Ammon's horn (tissue), 1 donor: ENCODE results near the gene PDPR.
"Not testable (repeated sequence)": the region's sequence is repeated elsewhere in the genome, so short reads cannot be mapped to it uniquely, and the experiment has no call there.

Source experiments
- DNase-seq: peaks from one replicate; pipeline ENCODE4 v3.0.0-alpha.2; 2016; ENCODE audit warnings: low spot score

The PDPR gene

DNA sequence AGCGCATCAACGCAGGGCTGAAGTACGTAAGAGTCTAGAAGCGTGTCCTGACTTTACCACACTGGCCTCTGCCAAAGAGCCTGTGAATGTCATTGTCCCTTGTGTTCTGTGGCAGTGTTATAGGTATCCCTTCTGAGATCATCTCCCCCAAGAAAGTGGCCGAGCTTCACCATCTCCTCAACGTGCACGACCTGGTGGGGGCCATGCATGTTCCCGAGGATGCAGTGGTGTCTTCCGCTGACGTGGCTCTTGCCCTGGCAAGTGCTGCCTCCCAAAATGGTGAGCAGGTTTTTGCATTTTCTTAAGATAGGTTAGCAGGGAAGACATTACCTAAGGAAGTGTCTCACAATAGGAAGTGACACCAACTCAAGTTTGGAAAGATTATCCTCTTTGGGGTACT is 14.7 kb downstream of the PDPR start:
- DNase-seq, result not testable (repeated sequence)

- DNase-seq, result not testable (repeated sequence)
Observed at GRCh38 chr16:70135796-70136195, 21.7 kb downstream of the PDPR start.

- not testable (repeated sequence) for DNase-seq
Observed at GRCh38 chr16:70136595-70136994, 22.5 kb downstream of the PDPR start.

DNA sequence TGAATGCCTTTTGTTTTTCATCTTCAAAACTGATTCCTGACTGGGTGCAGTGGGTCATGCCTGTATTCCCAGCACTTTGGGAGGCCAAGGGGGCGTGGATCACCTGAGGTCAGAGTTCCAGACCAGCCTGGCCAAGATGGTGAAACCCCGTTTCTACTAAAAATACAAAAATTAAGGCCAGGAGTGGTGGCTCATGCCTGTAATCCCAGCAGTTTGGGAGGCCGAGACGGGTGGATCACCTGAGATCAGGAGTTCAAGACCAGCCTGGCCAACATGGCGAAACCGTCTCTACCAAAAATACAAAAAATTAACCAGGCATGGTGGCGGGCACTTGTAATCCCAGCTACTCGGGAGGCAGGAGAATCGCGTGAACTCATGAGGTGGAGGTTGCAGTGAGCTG is 28.6 kb downstream of the PDPR start:
- not testable (repeated sequence) for DNase-seq

DNA sequence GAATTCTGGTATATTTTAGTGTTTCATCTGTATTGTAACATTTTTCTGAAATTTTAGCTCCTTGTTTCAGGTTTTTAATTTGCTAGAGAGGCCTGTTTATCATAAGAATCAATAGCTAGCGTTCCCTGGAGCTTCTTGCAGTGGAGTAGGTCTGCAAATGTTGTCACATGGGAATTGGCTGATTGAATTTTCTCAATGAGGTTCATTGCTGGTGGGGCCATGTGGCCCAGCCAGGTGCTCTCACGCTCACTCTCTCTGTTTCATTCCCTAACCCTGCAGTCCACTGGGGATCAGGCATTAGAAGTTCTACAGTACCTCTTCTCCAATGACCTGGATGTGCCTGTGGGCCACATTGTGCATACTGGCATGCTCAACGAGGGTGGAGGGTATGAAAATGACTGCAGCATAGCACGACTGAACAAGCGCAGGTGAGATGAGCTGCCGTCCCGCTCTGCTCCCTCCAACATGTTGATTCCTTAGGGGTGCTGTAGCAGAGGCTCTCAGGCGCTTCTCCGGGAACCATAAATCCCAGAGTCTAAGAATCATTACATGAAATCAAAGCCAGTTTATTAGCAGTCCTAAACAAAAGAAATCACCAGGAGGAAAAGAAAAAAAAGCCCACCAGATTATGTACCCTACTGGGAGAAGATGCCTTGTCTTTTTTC is 29.2 kb downstream of the PDPR start:
- DNase-seq, result not testable (repeated sequence)

GRCh38 chr16:70147853-70148252 is 33.7 kb downstream of the PDPR start:
- not testable (repeated sequence) for DNase-seq

GRCh38 chr16:70148453-70148852 is 34.3 kb downstream of the PDPR start:
- not testable (repeated sequence) for DNase-seq

DNA sequence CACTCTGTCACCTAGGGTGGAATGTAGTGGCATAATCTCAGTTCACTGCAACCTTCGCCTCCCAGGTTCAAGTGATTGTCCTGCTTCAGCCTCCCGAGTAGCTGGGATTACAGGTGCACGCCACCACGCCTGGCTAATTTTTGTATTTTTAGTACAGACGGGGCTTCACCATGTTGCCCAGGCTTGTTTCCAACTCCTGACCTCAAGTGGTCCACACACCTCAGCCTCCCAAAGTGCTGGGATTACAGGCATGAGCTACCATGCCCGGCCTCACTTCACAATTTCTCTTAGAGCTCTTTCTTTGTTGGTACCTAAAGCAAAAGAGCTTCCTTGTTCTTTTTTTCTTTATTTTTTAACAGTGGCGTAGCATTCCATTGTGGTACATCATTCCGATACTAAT is 35.2 kb downstream of the PDPR start:
- not testable (repeated sequence) for DNase-seq

DNA sequence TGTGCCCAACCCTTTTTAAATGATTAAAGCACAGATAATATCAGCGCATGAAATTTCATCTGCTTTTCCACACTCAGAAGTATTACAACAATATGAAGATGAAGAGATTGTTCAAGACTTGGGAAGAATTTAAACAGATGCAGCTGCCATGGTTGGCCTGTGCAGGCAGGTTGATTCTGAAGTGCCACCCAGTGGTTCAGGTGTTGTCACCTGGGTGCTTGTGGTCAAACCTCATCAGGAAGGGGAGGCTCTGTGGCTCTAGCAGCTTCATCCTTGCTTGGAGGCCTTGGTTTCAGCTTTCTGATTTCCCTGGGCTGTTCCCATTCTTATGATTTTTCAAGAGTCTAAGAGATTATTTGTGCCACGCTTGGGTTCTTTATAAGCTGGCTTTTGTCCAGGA is 37.3 kb downstream of the PDPR start:
- no peak for DNase-seq

GRCh38 chr16:70151941-70152509 is 37.9 kb downstream of the PDPR start:
- no peak for DNase-seq

- DNase-seq, result no peak
Observed at GRCh38 chr16:70152578-70153302, 38.6 kb downstream of the PDPR start.

DNA sequence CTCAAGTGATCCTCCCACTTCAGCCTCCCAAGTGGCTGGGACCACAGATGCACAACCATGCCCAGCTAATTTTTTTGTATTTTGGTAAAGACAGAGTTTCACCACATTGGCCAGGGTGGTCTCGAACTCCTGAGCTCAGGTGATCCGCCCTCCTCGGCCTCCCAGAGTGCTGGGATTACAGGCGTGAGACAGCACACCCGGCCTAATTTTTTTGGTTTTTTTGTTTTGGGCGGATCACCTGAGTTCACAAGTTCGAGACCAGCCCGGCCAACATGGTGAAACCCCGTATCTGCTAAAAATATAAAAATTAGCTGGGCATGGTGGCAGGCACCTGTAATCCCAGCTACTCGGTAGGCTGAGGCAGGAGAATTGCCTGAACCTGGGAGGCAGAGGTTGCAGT is 40.6 kb downstream of the PDPR start:
- DNase-seq, result not testable (repeated sequence)

DNA sequence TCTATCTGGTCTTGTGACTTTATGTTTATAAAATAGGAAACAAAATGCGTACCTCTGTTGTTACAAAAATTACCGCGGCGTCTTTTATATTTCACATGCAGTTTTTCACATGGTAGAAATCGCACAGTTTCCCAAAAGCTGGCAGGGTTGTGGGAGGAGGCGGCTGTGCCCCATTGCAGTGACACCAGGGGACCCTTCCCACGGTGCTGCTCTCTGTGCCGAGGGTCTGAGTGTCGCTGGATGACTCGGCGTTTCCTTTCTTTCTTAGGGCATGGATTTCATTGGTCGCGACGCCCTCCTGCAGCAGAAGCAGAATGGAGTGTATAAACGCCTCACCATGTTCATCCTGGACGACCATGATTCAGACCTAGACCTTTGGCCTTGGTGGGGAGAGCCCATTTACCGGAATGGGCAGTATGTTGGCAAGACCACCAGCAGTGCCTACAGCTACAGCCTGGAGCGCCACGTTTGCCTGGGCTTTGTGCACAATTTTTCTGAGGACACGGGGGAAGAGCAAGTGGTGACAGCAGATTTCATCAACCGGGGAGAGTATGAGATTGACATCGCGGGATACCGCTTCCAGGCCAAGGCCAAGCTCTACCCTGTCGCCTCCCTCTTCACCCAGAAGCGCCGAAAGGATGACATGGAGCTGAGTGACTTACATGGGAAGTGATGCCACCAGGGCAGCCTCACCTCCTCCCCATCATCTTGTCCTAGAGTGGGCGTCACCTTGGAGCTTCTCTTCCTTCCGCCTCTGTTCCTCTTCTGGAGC is 42.3 kb downstream of the PDPR start:
- DNase-seq, result no peak

DNA sequence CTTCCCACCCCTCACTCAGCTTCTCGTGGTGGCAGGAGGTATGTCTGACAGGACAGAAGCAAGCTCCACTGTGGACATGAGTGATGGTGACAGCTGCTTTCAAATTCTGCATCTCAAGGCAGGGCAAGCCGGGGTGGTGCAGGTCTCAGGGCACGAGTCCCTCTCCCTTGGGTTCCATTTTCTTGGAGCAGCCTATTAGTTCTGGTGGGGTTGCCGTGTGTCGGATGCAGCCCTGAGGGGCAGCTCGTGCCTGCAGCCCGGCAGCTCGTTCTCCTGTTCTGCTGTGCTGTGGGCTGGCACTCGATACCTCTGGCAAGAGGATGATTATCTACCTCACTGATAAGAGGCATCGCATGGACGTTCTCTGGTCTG is 43.0 kb downstream of the PDPR start:
- DNase-seq, result no peak

DNA sequence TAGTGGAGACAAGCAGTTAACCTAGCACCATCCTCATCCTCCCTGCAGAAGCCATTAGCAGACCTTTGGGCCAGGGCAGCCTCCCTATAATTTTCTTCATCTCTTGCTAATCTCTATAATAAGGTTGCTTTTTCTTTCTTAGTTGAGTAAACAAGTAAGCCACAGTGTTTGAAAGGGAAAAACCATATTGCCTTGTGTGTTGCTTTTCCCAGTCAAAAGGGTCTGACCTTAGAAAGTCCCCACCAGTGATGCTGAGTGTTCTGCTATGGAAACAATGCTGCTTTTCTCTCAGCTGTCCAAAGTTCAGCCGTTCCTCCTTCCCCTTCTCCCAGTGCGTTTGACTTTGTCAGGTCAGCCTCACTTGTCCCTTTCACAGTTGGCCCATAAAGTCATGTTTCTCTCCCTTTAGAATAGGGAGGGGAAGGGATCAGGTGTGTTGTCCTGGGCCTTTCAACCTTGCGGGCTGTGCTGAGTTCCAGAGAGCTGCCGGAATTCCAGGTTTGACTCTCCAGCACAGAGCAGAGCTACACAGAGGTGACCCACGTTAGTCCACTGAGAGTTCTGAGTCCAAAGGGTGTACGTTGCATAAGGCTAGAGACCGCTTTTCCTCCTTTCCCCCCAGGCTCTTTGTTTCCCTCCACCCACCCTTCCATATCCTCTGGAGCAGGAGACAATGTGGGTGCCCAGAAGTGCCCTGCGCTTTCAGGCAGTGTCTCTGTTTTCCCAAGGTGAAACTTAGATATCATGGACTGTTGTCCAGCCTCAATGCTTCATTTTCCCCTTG is 43.5 kb downstream of the PDPR start:
- DNase-seq, result no peak

GRCh38 chr16:70158261-70158939 is 44.3 kb downstream of the PDPR start:
- DNase-seq, result no peak

DNA sequence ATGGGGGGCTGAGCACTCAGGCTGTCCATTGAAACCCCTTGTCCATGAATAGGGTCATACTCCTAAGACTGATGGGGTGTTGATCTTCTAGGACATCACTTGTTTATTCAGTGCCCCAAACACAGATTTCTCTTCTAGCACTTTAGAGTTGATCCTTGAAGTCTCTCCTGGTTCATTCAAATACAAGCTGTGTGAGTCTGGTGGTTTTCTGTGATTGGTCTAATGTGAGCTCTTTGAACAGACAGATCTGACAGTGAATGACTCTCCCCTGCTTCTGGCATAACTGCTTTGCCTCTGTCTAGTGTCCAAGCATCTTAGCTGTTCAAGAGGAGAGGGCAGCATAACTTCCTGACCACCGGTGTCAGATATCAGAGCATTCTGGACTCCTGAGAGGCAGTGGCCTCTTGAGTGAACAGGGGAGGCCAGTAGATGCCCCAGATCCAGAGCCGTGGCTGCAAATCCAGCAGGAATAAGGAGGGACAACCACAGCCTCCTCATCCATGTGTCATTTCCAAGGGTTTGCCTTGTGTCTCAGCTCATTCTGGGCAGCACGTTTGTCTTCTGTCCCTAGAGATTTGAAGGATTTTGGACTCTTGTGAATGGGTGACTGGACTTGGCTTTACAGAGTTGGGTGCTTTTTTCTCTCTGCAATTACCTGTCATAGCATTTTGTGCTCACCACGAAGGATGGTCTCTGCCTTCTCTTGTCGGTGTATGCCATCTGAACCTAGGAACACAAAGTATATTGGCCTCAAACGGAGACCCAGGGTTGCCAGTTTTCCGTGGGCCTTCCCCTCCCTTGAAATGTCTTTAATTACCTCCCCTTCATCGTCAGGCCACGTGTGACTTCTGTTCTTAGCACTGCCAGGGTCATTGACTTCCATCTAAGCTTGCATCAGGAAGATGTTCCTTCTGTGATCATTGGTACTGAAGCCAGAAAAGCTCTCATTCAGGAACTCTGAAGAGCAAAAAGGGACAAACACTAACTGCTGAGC is 45.5 kb downstream of the PDPR start:
- DNase-seq, result no peak

GRCh38 chr16:70160388-70160787 is 46.3 kb downstream of the PDPR start:
- no peak for DNase-seq

- no peak for DNase-seq
Observed at GRCh38 chr16:70160821-70161220, 46.7 kb downstream of the PDPR start.

DNA sequence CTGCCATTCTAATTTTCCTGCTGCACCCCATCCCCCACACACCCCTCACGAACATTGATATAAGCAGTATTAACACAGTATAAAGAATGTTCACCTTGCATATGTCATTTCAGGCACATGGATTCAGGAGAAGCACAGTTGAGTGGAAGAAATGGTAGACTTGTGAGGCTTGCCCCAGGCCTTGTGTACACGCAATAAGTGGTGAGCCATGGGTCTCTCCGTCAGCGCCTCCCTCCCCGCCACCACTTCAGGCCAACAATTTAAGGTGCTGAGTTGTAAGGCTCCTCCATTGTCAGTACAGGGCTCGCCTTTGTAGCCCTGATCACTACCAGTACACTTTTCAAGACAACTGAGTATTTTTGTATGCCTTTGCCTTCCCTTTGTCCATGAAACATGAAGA is 47.2 kb downstream of the PDPR start:
- no peak for DNase-seq
